ENCODE measurements around the gene PLCL2.

DNA sequence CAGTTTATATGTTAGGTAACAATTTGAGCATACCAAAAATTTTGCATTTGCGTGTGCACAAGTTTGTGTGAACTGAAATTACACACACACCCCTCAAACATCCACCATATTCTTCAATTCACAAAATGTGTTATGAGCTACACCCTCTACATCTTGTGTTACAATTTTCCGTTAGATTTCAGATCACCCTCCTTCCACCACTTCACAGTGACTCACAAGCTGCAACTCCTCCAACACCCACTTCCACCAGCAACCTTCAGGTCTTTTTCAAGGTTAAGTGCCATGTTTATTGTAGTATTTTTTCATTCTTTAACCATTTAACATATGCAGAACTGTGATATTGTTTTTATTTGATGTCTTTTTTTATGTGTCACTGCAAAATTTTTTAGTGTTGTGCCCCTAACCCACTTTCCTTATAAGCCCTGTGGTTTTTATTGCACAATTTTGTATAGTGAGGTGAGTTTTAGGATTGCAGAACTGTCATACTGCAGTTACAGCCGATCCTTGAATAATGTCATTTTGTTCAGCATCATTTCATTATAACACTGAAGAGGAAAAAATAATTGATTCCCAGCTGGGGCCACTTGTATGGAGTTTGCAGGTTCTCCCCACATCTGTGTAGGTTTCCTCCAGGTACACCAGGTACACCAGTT is 148.9 kb downstream of the PLCL2 start:
- TF ChIP-seq SUZ12 (IDR thresholded peaks at IDR 0.05; ENCODE audit: extremely low read depth, insufficient read depth, insufficient read length) (no peak), YY1 (IDR thresholded peaks at IDR 0.05; ENCODE audit: insufficient read depth, insufficient read length) (no peak), ZNF274 (IDR thresholded peaks at IDR 0.05; ENCODE audit: low read depth, low read length) (no peak)
